PC-3 (cell line): ENCODE measurements around the gene RGS2.

Source experiments
- CTCF ChIP-seq: fragments of 300-600 bp; sonication (generic); conservative IDR thresholded peaks from 2 replicates; pipeline ENCODE4 v1.5.1; 2017; ENCODE audit warnings: antibody characterized with exemption, low read depth, mild to moderate bottlenecking, low read length
- EZH2 ChIP-seq: fragments of 300-600 bp; sonication (generic); IDR thresholded peaks from one replicate; pipeline ENCODE4 v1.6.1; 2017; ENCODE audit warnings: antibody characterized with exemption, mild to moderate bottlenecking, low read length; ENCODE audit not compliant: unreplicated experiment

DNA sequence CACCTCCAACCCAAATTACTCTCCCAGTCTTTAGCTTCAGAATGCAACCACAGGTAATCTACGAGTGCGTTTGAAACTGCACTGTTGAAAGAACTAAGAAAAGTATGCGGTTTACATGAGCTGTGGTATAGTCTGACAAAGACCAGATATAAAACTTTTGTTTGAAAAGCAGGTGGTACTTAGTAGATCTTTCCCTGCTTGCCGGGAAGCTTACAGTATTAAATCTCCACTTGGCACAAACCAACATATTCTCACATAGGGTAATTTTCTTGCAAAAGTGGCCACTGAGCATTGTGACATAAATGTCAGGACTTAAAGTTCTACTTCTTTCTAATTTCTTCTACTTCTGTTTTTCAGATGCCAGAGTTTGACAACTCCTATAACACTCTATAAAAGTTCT is 8.4 kb downstream of the RGS2 start:
- no peak for TF ChIP-seq CTCF
- no peak for TF ChIP-seq EZH2
